ENCODE data around the gene OSTC. TPM values are rescaled to one million over a fixed set of nuclear protein-coding genes. Genes with fewer than 3 reads are reported as not detected.

The OSTC gene
- total RNA-seq, 1 donor from 2014 or later: 137 TPM

DNA sequence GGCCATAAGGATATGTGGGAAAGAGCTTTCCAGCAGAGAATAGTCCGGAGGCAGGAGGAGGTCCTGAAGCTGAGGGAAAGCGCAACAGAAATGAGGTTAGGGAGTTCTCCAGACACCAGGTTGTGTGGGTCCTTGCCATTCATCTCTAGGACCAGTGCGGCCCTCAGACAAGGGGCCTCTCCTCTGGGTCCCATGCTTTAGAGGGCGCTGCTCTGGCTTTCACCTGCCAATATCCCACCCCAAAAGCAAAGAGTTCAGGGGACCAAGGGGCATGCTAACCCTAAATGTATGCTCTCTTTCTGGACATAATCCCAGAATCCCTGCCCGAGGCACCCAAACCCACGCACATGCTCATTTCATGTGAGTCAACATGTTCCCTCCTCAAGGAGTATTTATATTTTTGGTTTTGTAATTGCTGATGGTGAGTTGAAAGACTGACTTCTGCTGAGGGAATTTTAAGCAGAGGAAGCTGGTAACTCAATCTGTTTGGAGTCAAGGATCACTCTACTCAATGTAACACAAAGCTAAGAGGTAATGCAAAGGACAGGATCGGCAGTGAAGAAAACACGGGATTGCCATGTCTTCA lies 15.2 kb upstream of the OSTC start:
- TF ChIP-seq, protein P1, sequence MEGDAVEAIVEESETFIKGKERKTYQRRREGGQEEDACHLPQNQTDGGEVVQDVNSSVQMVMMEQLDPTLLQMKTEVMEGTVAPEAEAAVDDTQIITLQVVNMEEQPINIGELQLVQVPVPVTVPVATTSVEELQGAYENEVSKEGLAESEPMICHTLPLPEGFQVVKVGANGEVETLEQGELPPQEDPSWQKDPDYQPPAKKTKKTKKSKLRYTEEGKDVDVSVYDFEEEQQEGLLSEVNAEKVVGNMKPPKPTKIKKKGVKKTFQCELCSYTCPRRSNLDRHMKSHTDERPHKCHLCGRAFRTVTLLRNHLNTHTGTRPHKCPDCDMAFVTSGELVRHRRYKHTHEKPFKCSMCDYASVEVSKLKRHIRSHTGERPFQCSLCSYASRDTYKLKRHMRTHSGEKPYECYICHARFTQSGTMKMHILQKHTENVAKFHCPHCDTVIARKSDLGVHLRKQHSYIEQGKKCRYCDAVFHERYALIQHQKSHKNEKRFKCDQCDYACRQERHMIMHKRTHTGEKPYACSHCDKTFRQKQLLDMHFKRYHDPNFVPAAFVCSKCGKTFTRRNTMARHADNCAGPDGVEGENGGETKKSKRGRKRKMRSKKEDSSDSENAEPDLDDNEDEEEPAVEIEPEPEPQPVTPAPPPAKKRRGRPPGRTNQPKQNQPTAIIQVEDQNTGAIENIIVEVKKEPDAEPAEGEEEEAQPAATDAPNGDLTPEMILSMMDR (IDR thresholded peaks at IDR 0.05; ENCODE audit: insufficient read depth, low read length, poor library complexity, severe bottlenecking): no peak
- Histone ChIP-seq H3K4me3 (ENCODE audit: low read depth, low read length) (no peak overlapping the region), H3K27me3 (ENCODE audit: control insufficient read depth, insufficient read depth, low read length) (no peaks in the 10 kb centered on the region), H3K36me3 (ENCODE audit: control insufficient read depth, insufficient read depth, low read length) (no peaks in the 10 kb centered on the region)
- no peak for DNase-seq (ENCODE audit: low read depth)

DNA sequence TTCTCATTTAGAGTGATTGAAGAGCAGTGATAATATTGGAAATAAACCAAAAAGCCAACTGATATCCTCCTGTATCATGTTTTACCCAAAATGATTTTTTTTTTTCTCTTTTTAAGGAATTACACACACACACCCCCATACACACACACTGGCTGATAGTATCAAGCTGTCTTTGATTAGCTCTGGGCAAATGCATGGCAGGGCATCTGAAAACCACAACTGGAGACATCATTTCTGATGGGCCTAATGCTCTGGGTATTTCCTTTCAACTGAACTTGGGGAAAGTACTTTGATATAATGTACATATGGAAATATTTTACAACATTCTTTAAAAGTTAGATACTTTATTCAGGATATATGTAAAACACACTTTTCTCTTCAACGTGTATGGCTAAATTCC lies 14.2 kb upstream of the OSTC start:
- Histone ChIP-seq H3K27me3 (ENCODE audit: control insufficient read depth, insufficient read depth, low read length) (no peaks in the 10 kb centered on the region), H3K4me3 (ENCODE audit: low read depth, low read length) (no peak overlapping the region), H3K36me3 (ENCODE audit: control insufficient read depth, insufficient read depth, low read length) (no peaks in the 10 kb centered on the region)
- TF ChIP-seq, protein P1 (IDR thresholded peaks at IDR 0.05; ENCODE audit: insufficient read depth, low read length, poor library complexity, severe bottlenecking): no peak
- no peak for DNase-seq (ENCODE audit: low read depth)

GRCh38 chr4:108637856-108638255 lies 12.5 kb upstream of the OSTC start:
- Histone ChIP-seq H3K27me3 (ENCODE audit: control insufficient read depth, insufficient read depth, low read length) (no peaks in the 10 kb centered on the region), H3K36me3 (ENCODE audit: control insufficient read depth, insufficient read depth, low read length) (no peaks in the 10 kb centered on the region), H3K4me3 (ENCODE audit: low read depth, low read length) (no peak overlapping the region)
- no peak for DNase-seq (ENCODE audit: low read depth)
- TF ChIP-seq, protein P1 (IDR thresholded peaks at IDR 0.05; ENCODE audit: insufficient read depth, low read length, poor library complexity, severe bottlenecking): no peak

GRCh38 chr4:108644237-108644636 lies 6.2 kb upstream of the OSTC start:
- H3K36me3 ChIP-seq (ENCODE audit: control insufficient read depth, insufficient read depth, low read length): no peaks in the 10 kb centered on the region
- no peak overlapping the region for H3K4me3 ChIP-seq (ENCODE audit: low read depth, low read length)
- TF ChIP-seq, protein P1 (IDR thresholded peaks at IDR 0.05; ENCODE audit: insufficient read depth, low read length, poor library complexity, severe bottlenecking): no peak
- DNase-seq (ENCODE audit: low read depth): no peak
- no peaks in the 10 kb centered on the region for H3K27me3 ChIP-seq (ENCODE audit: control insufficient read depth, insufficient read depth, low read length)

DNA sequence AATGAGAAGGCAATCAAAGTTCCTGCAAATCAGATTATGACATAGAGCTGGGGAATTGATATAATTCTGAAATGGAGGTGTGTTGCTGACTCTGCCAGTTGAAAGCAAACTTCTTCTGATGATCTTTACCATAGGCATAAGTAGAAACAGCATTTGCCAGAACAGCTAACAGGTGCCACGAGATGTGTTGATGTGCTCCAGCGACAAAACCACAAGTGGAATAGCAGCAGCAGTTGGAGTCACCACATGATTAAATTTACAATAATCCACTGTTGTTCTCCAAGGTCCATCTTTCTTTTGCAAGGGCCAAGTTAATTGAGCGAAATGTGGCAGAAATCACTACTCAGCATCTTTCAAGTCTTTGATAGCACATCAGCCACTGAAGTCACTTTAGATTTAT lies 3.7 kb upstream of the OSTC start:
- TF ChIP-seq, protein P1 (IDR thresholded peaks at IDR 0.05; ENCODE audit: insufficient read depth, low read length, poor library complexity, severe bottlenecking): no peak
- no peak overlapping the region for H3K4me3 ChIP-seq (ENCODE audit: low read depth, low read length)
- no peaks in the 10 kb centered on the region for H3K27me3 ChIP-seq (ENCODE audit: control insufficient read depth, insufficient read depth, low read length)
- no peaks in the 10 kb centered on the region for H3K36me3 ChIP-seq (ENCODE audit: control insufficient read depth, insufficient read depth, low read length)
- no peak for DNase-seq (ENCODE audit: low read depth)

GRCh38 chr4:108649863-108650211 lies 562 bp upstream of the OSTC start:
- TF ChIP-seq, protein P1 (IDR thresholded peaks at IDR 0.05; ENCODE audit: insufficient read depth, low read length, poor library complexity, severe bottlenecking): no peak
- Histone ChIP-seq H3K36me3 (ENCODE audit: control insufficient read depth, insufficient read depth, low read length) (no peaks in the 10 kb centered on the region), H3K4me3 (ENCODE audit: low read depth, low read length) (peak overlapping the region; percentile 22), H3K27me3 (ENCODE audit: control insufficient read depth, insufficient read depth, low read length) (no peaks in the 10 kb centered on the region)
- DNase-seq (ENCODE audit: low read depth): no peak
